KMS-11 (cell line): Measurements from ENCODE around the gene C6orf52.

ENCODE experiments used
- H2AFZ ChIP-seq: fragments of 200-600 bp; sonication (generic); 2 replicates; pipeline ENCODE4 v1.6.1; 2016; ENCODE audit warnings: antibody characterized with exemption, mixed run types, low read depth
- H3K27ac ChIP-seq: fragments of 200-600 bp; sonication (generic); 2 replicates; pipeline ENCODE4 v1.6.1; 2016; ENCODE audit warnings: mild to moderate bottlenecking, mixed run types
- H3K27me3 ChIP-seq: fragments of 200-600 bp; sonication (generic); 2 replicates; pipeline ENCODE4 v1.6.1; 2017; ENCODE audit warnings: mild to moderate bottlenecking, low read depth, mixed run types, moderate library complexity; ENCODE audit not compliant: insufficient read depth
- H3K36me3 ChIP-seq: fragments of 200-600 bp; sonication (generic); 2 replicates; pipeline ENCODE4 v1.6.1; 2017; ENCODE audit warnings: mild to moderate bottlenecking, mixed run types; ENCODE audit not compliant: insufficient read depth
- H3K4me1 ChIP-seq: fragments of 200-600 bp; sonication (generic); 2 replicates; pipeline ENCODE4 v1.6.1; 2016; ENCODE audit warnings: mild to moderate bottlenecking, low read depth, mixed run types; ENCODE audit not compliant: poor library complexity, severe bottlenecking
- H3K4me2 ChIP-seq: fragments of 200-600 bp; sonication (generic); 2 replicates; pipeline ENCODE4 v1.7.0; 2016; ENCODE audit warnings: mild to moderate bottlenecking, mixed run types
- H3K4me3 ChIP-seq: fragments of 200-600 bp; sonication (generic); IDR thresholded peaks from 2 replicates; pipeline ENCODE4 v1.6.1; 2017; ENCODE audit warnings: low read depth, low read length, mixed read lengths; ENCODE audit not compliant: insufficient read depth
- H3K79me2 ChIP-seq: fragments of 200-600 bp; sonication (generic); 2 replicates; pipeline ENCODE4 v1.6.1; 2016; ENCODE audit warnings: low read depth, mixed run types; ENCODE audit not compliant: insufficient read depth
- H3K9ac ChIP-seq: fragments of 200-600 bp; sonication (generic); 2 replicates; pipeline ENCODE4 v1.6.1; 2016; ENCODE audit warnings: mild to moderate bottlenecking, mixed run types
- H4K20me1 ChIP-seq: fragments of 200-600 bp; sonication (generic); 2 replicates; pipeline ENCODE4 v1.6.1; 2016; ENCODE audit warnings: mild to moderate bottlenecking, mixed run types; ENCODE audit not compliant: insufficient read depth
- CTCF ChIP-seq: fragments of 200-600 bp; sonication (generic); conservative IDR thresholded peaks from 2 replicates; pipeline ENCODE4 v1.6.1; 2017; ENCODE audit warnings: low read depth, mild to moderate bottlenecking, antibody characterized with exemption, low read length, moderate library complexity, mixed read lengths

C6orf52 gene

GRCh38 chr6:10725716-10726115 is 31.3 kb upstream of the C6orf52 start:
- no peak for TF ChIP-seq CTCF
- Histone ChIP-seq H4K20me1 (no peaks in the 10 kb centered on the region), H3K36me3 (no peaks in the 10 kb centered on the region), H3K4me1 (peaks cover 19% of the 10 kb centered on the region), H3K27me3 (no peaks in the 10 kb centered on the region), H3K4me3 (no peak overlapping the region), H3K79me2 (peaks cover 4% of the 10 kb centered on the region; the same call in 1 of the 2 replicates), H2AFZ (no peak overlapping the region), H3K27ac (no peak overlapping the region), H3K9ac (no peak overlapping the region), H3K4me2 (no peak overlapping the region)

DNA sequence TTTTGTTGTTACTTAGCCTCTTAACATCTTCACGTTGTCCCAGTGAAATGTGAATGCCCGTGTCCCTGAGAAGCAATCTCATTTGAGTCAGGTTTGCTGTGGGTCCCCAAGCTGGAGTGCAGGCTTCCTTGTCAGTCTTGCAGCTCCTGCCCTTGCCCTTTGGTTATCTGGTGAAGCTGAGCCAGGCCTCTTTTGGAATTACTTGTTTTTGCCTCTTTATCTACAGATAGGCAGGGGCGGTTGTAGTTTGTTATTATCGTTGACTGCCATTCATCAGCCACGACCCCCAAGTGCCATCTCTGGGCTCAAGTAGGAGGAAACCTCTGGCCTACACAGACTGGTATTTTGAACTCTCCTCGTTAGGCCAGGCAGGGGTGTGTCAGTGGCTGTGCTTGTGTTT is 30.6 kb upstream of the C6orf52 start:
- Histone ChIP-seq H3K4me2 (no peak overlapping the region), H3K27me3 (no peaks in the 10 kb centered on the region), H3K9ac (no peak overlapping the region), H3K79me2 (peaks cover 4% of the 10 kb centered on the region; the same call in 1 of the 2 replicates), H2AFZ (no peak overlapping the region), H3K27ac (no peak overlapping the region), H3K4me1 (peaks cover 19% of the 10 kb centered on the region), H3K36me3 (no peaks in the 10 kb centered on the region), H4K20me1 (no peaks in the 10 kb centered on the region), H3K4me3 (no peak overlapping the region)
- TF ChIP-seq CTCF = no peak

DNA sequence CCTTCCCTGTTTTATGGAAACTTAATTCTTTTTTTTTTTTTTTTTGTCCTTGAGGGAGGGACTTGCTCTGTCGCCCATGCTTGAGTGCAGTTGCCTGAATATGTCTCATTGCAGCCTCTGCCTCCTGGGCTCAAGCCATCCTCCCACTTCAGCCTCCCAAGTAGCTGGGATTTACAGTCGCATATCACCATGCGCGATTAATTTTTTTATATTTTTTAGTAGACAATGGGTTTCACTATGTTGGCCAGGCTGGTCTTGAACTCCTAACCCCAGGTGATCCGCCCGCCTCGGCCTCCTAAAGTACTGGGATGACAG is 29.1 kb upstream of the C6orf52 start:
- H3K4me2 ChIP-seq = peak overlapping the region; percentile 39
- peaks cover 4% of the 10 kb centered on the region; the same call in 1 of the 2 replicates for H3K79me2 ChIP-seq
- H3K9ac ChIP-seq = peak overlapping the region; percentile 75
- peaks cover 33% of the 10 kb centered on the region for H3K4me1 ChIP-seq
- peak overlapping the region; percentile 72 for H2AFZ ChIP-seq
- no peak overlapping the region for H3K4me3 ChIP-seq
- H3K36me3 ChIP-seq = no peaks in the 10 kb centered on the region
- TF ChIP-seq CTCF = no peak
- peak overlapping the region; percentile 71 for H3K27ac ChIP-seq
- no peaks in the 10 kb centered on the region for H3K27me3 ChIP-seq
- no peaks in the 10 kb centered on the region for H4K20me1 ChIP-seq

GRCh38 chr6:10722820-10723566 is 28.6 kb upstream of the C6orf52 start, which contains the start of gene TMEM14C:
TSS of gene TMEM14C (plus strand) at chr6:10723070. CDS start at chr6:10724614, 1,544 bp downstream.
- Histone ChIP-seq H2AFZ (peak within 1 kb of the TSS; percentile 72), H3K27ac (peak within 1 kb of the TSS; percentile 71), H4K20me1 (no peaks in the 10 kb centered on the region), H3K79me2 (peaks cover 4% of the 10 kb centered on the region; the same call in 1 of the 2 replicates), H3K36me3 (no peaks in the 10 kb centered on the region), H3K4me3 (no peak within 1 kb of the TSS), H3K9ac (peak within 1 kb of the TSS; percentile 75), H3K4me1 (peaks cover 37% of the 10 kb centered on the region), H3K4me2 (peak within 1 kb of the TSS; percentile 85), H3K27me3 (no peaks in the 10 kb centered on the region)
- no peak for TF ChIP-seq CTCF
